Measurements from ENCODE around the gene EID3.

EID3 gene

GRCh38 chr12:104280111-104280510 lies 23.4 kb upstream of the EID3 start:
- H3K4me3 ChIP-seq (ENCODE audit: low read length in 2 of 2), result no peak overlapping the region

GRCh38 chr12:104280717-104281458 lies 22.7 kb upstream of the EID3 start:
- H3K4me3 ChIP-seq (ENCODE audit: low read length in 2 of 2), result no peak overlapping the region
- no peak overlapping the region for H3K27ac ChIP-seq (replicated peaks; ENCODE audit: low read length)
- no peak overlapping the region for H3K9ac ChIP-seq (ENCODE audit: low read depth, low read length, poor library complexity)

More at GRCh38 chr12:104280111-104280510, 23.4 kb upstream of the EID3 start:
- H3K9me3 ChIP-seq (replicated peaks in 1 of 2; ENCODE audit: control insufficient read depth in 2 of 2, insufficient read depth in 1 of 2, low read depth in 1 of 2, low read length in 2 of 2), result no peaks in the 10 kb centered on the region
- no peaks in the 10 kb centered on the region for H3K4me1 ChIP-seq (ENCODE audit: control insufficient read depth in 2 of 2, insufficient read depth in 1 of 2, low read depth in 1 of 2, low read length in 2 of 2)
- H3K18ac ChIP-seq (ENCODE audit: low read length), result no peak overlapping the region
- WGBS, 2 donors (ENCODE audit: extremely low coverage in 2 of 2, insufficient read length in 2 of 2, insufficient replicate concordance in 1 of 2), result no CpG with 5 or more reads among the region's 1 CpG
- no peak overlapping the region for H2AFZ ChIP-seq (ENCODE audit: low read length)
- no peak overlapping the region for H4K8ac ChIP-seq (ENCODE audit: low read depth, low read length)
- DNase-seq (ENCODE audit: low spot score), result no peak
- H3K4ac ChIP-seq (ENCODE audit: low read length), result no peak overlapping the region
- no peak overlapping the region for H2BK15ac ChIP-seq (ENCODE audit: low read length)
- H3K4me2 ChIP-seq (ENCODE audit: insufficient read depth, low read length, poor library complexity, severe bottlenecking), result no peak overlapping the region
- H3K9ac ChIP-seq (ENCODE audit: low read depth, low read length, poor library complexity), result no peak overlapping the region
- no peak overlapping the region for H4K91ac ChIP-seq (ENCODE audit: low read depth, low read length, poor library complexity)
- H2BK5ac ChIP-seq (ENCODE audit: low read length), result no peak overlapping the region
- H3K27ac ChIP-seq (replicated peaks; ENCODE audit: low read length), result no peak overlapping the region
- no peaks in the 10 kb centered on the region for H3K36me3 ChIP-seq (replicated peaks in 1 of 2; ENCODE audit: control insufficient read depth in 2 of 2, insufficient read depth in 2 of 2, low read length in 2 of 2)
- H3K79me1 ChIP-seq (ENCODE audit: low read depth, low read length), result no peaks in the 10 kb centered on the region
- H2BK12ac ChIP-seq (ENCODE audit: low read length), result no peak overlapping the region
- H2AK5ac ChIP-seq (ENCODE audit: low read depth, low read length), result no peak overlapping the region
- H2BK120ac ChIP-seq (ENCODE audit: low read depth, low read length), result no peak overlapping the region
- H3K27me3 ChIP-seq (ENCODE audit: control insufficient read depth in 3 of 3, insufficient read depth in 3 of 3, low read depth in 1 of 3, low read length in 3 of 3), result no peaks in the 10 kb centered on the region
- H3K23ac ChIP-seq (ENCODE audit: low read depth, low read length, poor library complexity), result no peak overlapping the region
- H3K14ac ChIP-seq (ENCODE audit: low read length), result no peak overlapping the region

DNA sequence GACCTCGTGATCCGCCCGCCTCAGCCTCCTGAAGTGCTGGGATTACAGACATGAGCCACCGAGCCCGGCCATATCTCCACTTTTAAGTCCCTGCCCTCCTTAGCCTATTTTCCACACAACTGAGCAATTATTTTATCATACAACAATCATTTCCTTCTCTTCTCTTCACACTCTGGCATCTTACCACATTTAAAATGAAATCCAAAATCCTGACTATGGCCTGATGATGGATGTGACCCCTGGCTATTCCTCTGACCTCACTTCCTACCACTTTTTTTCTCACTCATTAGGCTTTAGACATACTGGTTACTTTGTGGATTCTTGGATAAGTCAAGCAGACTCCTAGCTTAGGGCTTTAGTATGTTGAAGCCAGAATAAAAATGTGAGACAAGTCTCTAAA lies 21.9 kb upstream of the EID3 start:
- Histone ChIP-seq H3K18ac (ENCODE audit: low read length) (no peak overlapping the region), H3K4me3 (ENCODE audit: low read length in 2 of 2) (no peak overlapping the region), H2BK15ac (ENCODE audit: low read length) (no peak overlapping the region), H3K9me3 (replicated peaks in 1 of 2; ENCODE audit: control insufficient read depth in 2 of 2, insufficient read depth in 1 of 2, low read depth in 1 of 2, low read length in 2 of 2) (no peaks in the 10 kb centered on the region), H2AFZ (ENCODE audit: low read length) (no peak overlapping the region), H2AK5ac (ENCODE audit: low read depth, low read length) (no peak overlapping the region), H3K36me3 (replicated peaks in 1 of 2; ENCODE audit: control insufficient read depth in 2 of 2, insufficient read depth in 2 of 2, low read length in 2 of 2) (no peaks in the 10 kb centered on the region), H3K27me3 (ENCODE audit: control insufficient read depth in 3 of 3, insufficient read depth in 3 of 3, low read depth in 1 of 3, low read length in 3 of 3) (no peaks in the 10 kb centered on the region), H3K4me2 (ENCODE audit: insufficient read depth, low read length, poor library complexity, severe bottlenecking) (no peak overlapping the region), H3K23ac (ENCODE audit: low read depth, low read length, poor library complexity) (no peak overlapping the region), H3K14ac (ENCODE audit: low read length) (no peak overlapping the region), H2BK12ac (ENCODE audit: low read length) (no peak overlapping the region), H3K4me1 (ENCODE audit: control insufficient read depth in 2 of 2, insufficient read depth in 1 of 2, low read depth in 1 of 2, low read length in 2 of 2) (peaks cover 6 to 9% of the 10 kb centered on the region in 2 donors), H4K8ac (ENCODE audit: low read depth, low read length) (no peak overlapping the region), H3K9ac (ENCODE audit: low read depth, low read length, poor library complexity) (no peak overlapping the region), H3K4ac (ENCODE audit: low read length) (no peak overlapping the region), H2BK120ac (ENCODE audit: low read depth, low read length) (no peak overlapping the region), H3K27ac (replicated peaks; ENCODE audit: low read length) (no peak overlapping the region), H2BK5ac (ENCODE audit: low read length) (no peak overlapping the region), H3K79me1 (ENCODE audit: low read depth, low read length) (no peaks in the 10 kb centered on the region), H4K91ac (ENCODE audit: low read depth, low read length, poor library complexity) (no peak overlapping the region)
- WGBS, 2 donors (ENCODE audit: extremely low coverage in 2 of 2, insufficient read length in 2 of 2, insufficient replicate concordance in 1 of 2), result no CpG with 5 or more reads among the region's 5 CpGs
- DNase-seq (ENCODE audit: low spot score), result no peak

More at GRCh38 chr12:104280717-104281458, 22.7 kb upstream of the EID3 start:
- Histone ChIP-seq H2BK5ac (ENCODE audit: low read length) (no peak overlapping the region), H3K4me2 (ENCODE audit: insufficient read depth, low read length, poor library complexity, severe bottlenecking) (no peak overlapping the region), H2AK5ac (ENCODE audit: low read depth, low read length) (no peak overlapping the region), H3K79me1 (ENCODE audit: low read depth, low read length) (no peaks in the 10 kb centered on the region), H4K91ac (ENCODE audit: low read depth, low read length, poor library complexity) (no peak overlapping the region), H3K18ac (ENCODE audit: low read length) (no peak overlapping the region), H3K23ac (ENCODE audit: low read depth, low read length, poor library complexity) (no peak overlapping the region), H3K4me1 (ENCODE audit: control insufficient read depth in 2 of 2, insufficient read depth in 1 of 2, low read depth in 1 of 2, low read length in 2 of 2) (peaks cover 2% of the 10 kb centered on the region in 2 donors), H2BK120ac (ENCODE audit: low read depth, low read length) (no peak overlapping the region), H3K36me3 (replicated peaks in 1 of 2; ENCODE audit: control insufficient read depth in 2 of 2, insufficient read depth in 2 of 2, low read length in 2 of 2) (no peaks in the 10 kb centered on the region), H3K9me3 (replicated peaks in 1 of 2; ENCODE audit: control insufficient read depth in 2 of 2, insufficient read depth in 1 of 2, low read depth in 1 of 2, low read length in 2 of 2) (no peaks in the 10 kb centered on the region), H3K14ac (ENCODE audit: low read length) (no peak overlapping the region), H2BK12ac (ENCODE audit: low read length) (no peak overlapping the region), H2AFZ (ENCODE audit: low read length) (no peak overlapping the region), H3K4ac (ENCODE audit: low read length) (no peak overlapping the region), H2BK15ac (ENCODE audit: low read length) (no peak overlapping the region), H3K27me3 (ENCODE audit: control insufficient read depth in 3 of 3, insufficient read depth in 3 of 3, low read depth in 1 of 3, low read length in 3 of 3) (no peaks in the 10 kb centered on the region), H4K8ac (ENCODE audit: low read depth, low read length) (no peak overlapping the region)
- WGBS, 2 donors (ENCODE audit: extremely low coverage in 2 of 2, insufficient read length in 2 of 2, insufficient replicate concordance in 1 of 2), result no CpG with 5 or more reads among the region's 4 CpGs
- DNase-seq (ENCODE audit: low spot score), result no peak

- Histone ChIP-seq H3K27ac (replicated peaks; ENCODE audit: low read length) (no peak overlapping the region), H4K91ac (ENCODE audit: low read depth, low read length, poor library complexity) (no peak overlapping the region), H2AK5ac (ENCODE audit: low read depth, low read length) (no peak overlapping the region), H2AFZ (ENCODE audit: low read length) (no peak overlapping the region), H3K4ac (ENCODE audit: low read length) (no peak overlapping the region), H4K8ac (ENCODE audit: low read depth, low read length) (no peak overlapping the region), H3K4me1 (ENCODE audit: control insufficient read depth in 2 of 2, insufficient read depth in 1 of 2, low read depth in 1 of 2, low read length in 2 of 2) (peaks cover 6 to 9% of the 10 kb centered on the region in 2 donors), H2BK5ac (ENCODE audit: low read length) (no peak overlapping the region), H3K27me3 (ENCODE audit: control insufficient read depth in 3 of 3, insufficient read depth in 3 of 3, low read depth in 1 of 3, low read length in 3 of 3) (no peaks in the 10 kb centered on the region), H3K23ac (ENCODE audit: low read depth, low read length, poor library complexity) (no peak overlapping the region), H3K9ac (ENCODE audit: low read depth, low read length, poor library complexity) (no peak overlapping the region), H2BK120ac (ENCODE audit: low read depth, low read length) (no peak overlapping the region), H2BK15ac (ENCODE audit: low read length) (no peak overlapping the region), H3K9me3 (replicated peaks in 1 of 2; ENCODE audit: control insufficient read depth in 2 of 2, insufficient read depth in 1 of 2, low read depth in 1 of 2, low read length in 2 of 2) (no peaks in the 10 kb centered on the region), H3K14ac (ENCODE audit: low read length) (no peak overlapping the region), H3K79me1 (ENCODE audit: low read depth, low read length) (peaks cover under 1% of the 10 kb centered on the region), H3K4me3 (ENCODE audit: low read length in 2 of 2) (no peak overlapping the region), H3K4me2 (ENCODE audit: insufficient read depth, low read length, poor library complexity, severe bottlenecking) (no peak overlapping the region), H2BK12ac (ENCODE audit: low read length) (no peak overlapping the region), H3K18ac (ENCODE audit: low read length) (no peak overlapping the region), H3K36me3 (replicated peaks in 1 of 2; ENCODE audit: control insufficient read depth in 2 of 2, insufficient read depth in 2 of 2, low read length in 2 of 2) (no peaks in the 10 kb centered on the region)
- no peak for DNase-seq (ENCODE audit: low spot score)
Observed at GRCh38 chr12:104282109-104282508, 21.4 kb upstream of the EID3 start.
